Prostate gland (tissue), 2 donors: ENCODE results near the gene MICAL1. TPM values are rescaled to one million over a fixed set of nuclear protein-coding genes. Genes with fewer than 3 reads are reported as not detected.

Source experiments
- DNase-seq: peaks from one replicate; pipeline ENCODE4 v3.0.0-alpha.2; 2019; ENCODE audit warnings: low spot score
- H3K27ac ChIP-seq, 2 donors: fragments of 200-600 bp; sonication (generic); 2 replicates each; pipeline ENCODE4 v1.5.1; 2017 to 2019
- H3K27me3 ChIP-seq: fragments of 200-600 bp; sonication (generic); replicated peaks from 2 replicates; pipeline ENCODE4 v1.5.1; 2019; ENCODE audit not compliant: insufficient read depth
- H3K36me3 ChIP-seq, 2 donors: fragments of 200-600 bp; sonication (generic); 1 replicate in 1 of 2; 2 replicates in 1 of 2; pipeline versions ENCODE4 v1.5.1 to v1.8.1; 2017 to 2019
- H3K4me1 ChIP-seq: fragments of 200-600 bp; sonication (generic); replicated peaks from 2 replicates; pipeline ENCODE4 v1.5.1; 2019
- H3K4me3 ChIP-seq, 2 donors: fragments of 200-600 bp; sonication (generic); 2 replicates each; pipeline ENCODE4 v1.5.1; 2017 to 2019
- H3K9me3 ChIP-seq: fragments of 200-600 bp; sonication (generic); 2 replicates; pipeline ENCODE4 v1.5.1; 2017
- POLR2A ChIP-seq: fragments of 450-650 bp; IDR thresholded peaks from one replicate; pipeline ENCODE4 v1.6.1; 2016; ENCODE audit warnings: antibody characterized with exemption, mild to moderate bottlenecking
- POLR2AphosphoS5 ChIP-seq: sonication (generic); formaldehyde crosslinking; IDR thresholded peaks from one replicate; pipeline ENCODE4 v1.6.1; 2017; ENCODE audit warnings: antibody characterized with exemption
- WGBS: methylation state at CpG from one replicate; pipeline ENCODE4 v1.1.5; 2018; 5-methylcytosine and 5-hydroxymethylcytosine counted together
- intact Hi-C: fragments of 100-400 bp; cut with DNase I; formaldehyde crosslinking; loops from one replicate; pipeline ENCODE4 v1.14.2; 2022
- total RNA-seq, 2 donors: library from RNA; depleted of rRNA; stranded (reverse); fragments of >200 nt; gene quantifications; one replicate each; pipeline ENCODE4 v1.1.0, GENCODE V29; 2016
- TF ChIP-seq, protein P1 (sequence below), 4 experiments: fragments of 200-600 bp in 2 of 4; fragments of 450-650 bp in 2 of 4; sonication (generic) in 2 of 4; IDR thresholded peaks; 1 replicate in 3 of 4; 2 replicates in 1 of 4; pipeline ENCODE4 v1.5.1; 2016 to 2019; ENCODE audit warnings: antibody characterized with exemption in 4 of 4, mild to moderate bottlenecking in 2 of 4, moderate library complexity in 2 of 4

The MICAL1 gene
- total RNA-seq, 2 donors from 2014 or later = 13.9 to 55.4 TPM

GRCh38 chr6:109454496-109455436, 806 bp downstream of the MICAL1 start:
- H3K27me3 ChIP-seq = no peaks in the 10 kb centered on the region
- H3K4me3 ChIP-seq = peak overlapping the region; percentile 64 to 65
- 7% methylated on average over 48 of the region's 48 CpGs for WGBS
- no peak for DNase-seq
- peak overlapping the region; percentile 49 to 69 for H3K27ac ChIP-seq
- H3K36me3 ChIP-seq = no peaks in the 10 kb centered on the region
- no peaks in the 10 kb centered on the region for H3K4me1 ChIP-seq
- intact Hi-C loops = no loop called here
- no peaks in the 10 kb centered on the region for H3K9me3 ChIP-seq
- no peak for TF ChIP-seq POLR2A
- no peak for TF ChIP-seq POLR2AphosphoS5
- TF ChIP-seq, protein P1, sequence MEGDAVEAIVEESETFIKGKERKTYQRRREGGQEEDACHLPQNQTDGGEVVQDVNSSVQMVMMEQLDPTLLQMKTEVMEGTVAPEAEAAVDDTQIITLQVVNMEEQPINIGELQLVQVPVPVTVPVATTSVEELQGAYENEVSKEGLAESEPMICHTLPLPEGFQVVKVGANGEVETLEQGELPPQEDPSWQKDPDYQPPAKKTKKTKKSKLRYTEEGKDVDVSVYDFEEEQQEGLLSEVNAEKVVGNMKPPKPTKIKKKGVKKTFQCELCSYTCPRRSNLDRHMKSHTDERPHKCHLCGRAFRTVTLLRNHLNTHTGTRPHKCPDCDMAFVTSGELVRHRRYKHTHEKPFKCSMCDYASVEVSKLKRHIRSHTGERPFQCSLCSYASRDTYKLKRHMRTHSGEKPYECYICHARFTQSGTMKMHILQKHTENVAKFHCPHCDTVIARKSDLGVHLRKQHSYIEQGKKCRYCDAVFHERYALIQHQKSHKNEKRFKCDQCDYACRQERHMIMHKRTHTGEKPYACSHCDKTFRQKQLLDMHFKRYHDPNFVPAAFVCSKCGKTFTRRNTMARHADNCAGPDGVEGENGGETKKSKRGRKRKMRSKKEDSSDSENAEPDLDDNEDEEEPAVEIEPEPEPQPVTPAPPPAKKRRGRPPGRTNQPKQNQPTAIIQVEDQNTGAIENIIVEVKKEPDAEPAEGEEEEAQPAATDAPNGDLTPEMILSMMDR (IDR thresholded peaks at IDR 0.05) = no peak

- Histone ChIP-seq H3K27ac (peak overlapping the region in 1 of 2 donors; percentile 49), H3K4me1 (no peaks in the 10 kb centered on the region), H3K36me3 (no peaks in the 10 kb centered on the region), H3K9me3 (no peaks in the 10 kb centered on the region), H3K27me3 (no peaks in the 10 kb centered on the region), H3K4me3 (peak overlapping the region in 1 of 2 donors; percentile 64)
- intact Hi-C loops = no loop called here
- TF ChIP-seq POLR2A (no peak), POLR2AphosphoS5 (no peak)
- TF ChIP-seq, protein P1 (IDR thresholded peaks at IDR 0.05) = no peak
- WGBS = 90% methylated on average over 27 of the region's 27 CpGs
- no peak for DNase-seq
Observed at GRCh38 chr6:109453594-109454495, 1.7 kb downstream of the MICAL1 start.

DNA sequence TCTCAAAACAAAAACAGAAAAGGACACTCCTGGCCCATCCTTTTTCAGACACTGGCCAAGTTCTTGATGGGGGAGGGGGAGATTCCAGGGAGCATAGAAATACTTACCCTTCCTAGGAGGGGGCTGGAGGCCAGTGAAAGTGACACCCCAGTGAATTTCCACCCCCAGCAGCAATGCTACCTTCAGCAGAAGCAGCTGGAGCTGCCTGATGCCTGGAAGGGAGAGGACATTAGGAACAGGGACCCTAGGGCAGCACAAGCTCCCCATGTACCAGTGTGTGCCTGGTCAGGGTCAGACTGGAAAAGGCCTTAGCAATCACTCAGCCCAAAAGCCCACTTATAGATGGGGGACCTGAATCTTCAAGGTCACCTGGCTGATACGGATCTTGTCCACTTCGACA, 2.4 kb downstream of the MICAL1 start:
- DNase-seq = no peak
- WGBS = 88% methylated on average over 2 of the region's 2 CpGs
- TF ChIP-seq, protein P1 (IDR thresholded peaks at IDR 0.05) = no peak
- no peak for TF ChIP-seq POLR2A
- no peak for TF ChIP-seq POLR2AphosphoS5

GRCh38 chr6:109452181-109452580, 3.4 kb downstream of the MICAL1 start:
- 93% methylated on average over 9 of the region's 9 CpGs for WGBS
- intact Hi-C loops = no loop called here
- H3K27ac ChIP-seq = no peak overlapping the region

More for the DNA sequence above, 2.4 kb downstream of the MICAL1 start:
- no peak overlapping the region for H3K4me3 ChIP-seq
- no peaks in the 10 kb centered on the region for H3K27me3 ChIP-seq
- no peaks in the 10 kb centered on the region for H3K36me3 ChIP-seq
- no peaks in the 10 kb centered on the region for H3K9me3 ChIP-seq
- no peak overlapping the region for H3K27ac ChIP-seq
- intact Hi-C loops = no loop called here
- no peaks in the 10 kb centered on the region for H3K4me1 ChIP-seq

More at GRCh38 chr6:109452181-109452580, 3.4 kb downstream of the MICAL1 start:
- no peak for TF ChIP-seq POLR2A
- no peak for TF ChIP-seq POLR2AphosphoS5
- TF ChIP-seq, protein P1 (IDR thresholded peaks at IDR 0.05) = no peak
- DNase-seq = no peak
- Histone ChIP-seq H3K9me3 (no peaks in the 10 kb centered on the region), H3K4me1 (no peaks in the 10 kb centered on the region), H3K36me3 (no peaks in the 10 kb centered on the region), H3K27me3 (no peaks in the 10 kb centered on the region), H3K4me3 (no peak overlapping the region)
